ENCODE data around the gene SARS1.
"Not testable (repeated sequence)": the region's sequence is repeated elsewhere in the genome, so short reads cannot be mapped to it uniquely, and the experiment has no call there.

Gene SARS1

GRCh38 chr1:109286762-109287161 lies 73.0 kb downstream of the SARS1 start:
- peaks cover 15 to 23% of the 10 kb centered on the region in 2 donors for H3K4me1 ChIP-seq (ENCODE audit: control insufficient read depth in 1 of 2, insufficient read depth in 2 of 2, low read length in 2 of 2)
- H3K36me3 ChIP-seq (ENCODE audit: control insufficient read depth in 1 of 2, insufficient read depth in 2 of 2, low read length in 2 of 2); H3K9ac ChIP-seq (ENCODE audit: low read depth in 1 of 2, low read length in 2 of 2); H3K27me3 ChIP-seq (ENCODE audit: control insufficient read depth in 1 of 2, insufficient read depth in 2 of 2, low read length in 2 of 2); H3K9me3 ChIP-seq (ENCODE audit: control insufficient read depth in 1 of 2, low read length in 2 of 2); H3K4me3 ChIP-seq (ENCODE audit: low read depth in 1 of 2, low read length in 2 of 2); H3K27ac ChIP-seq (ENCODE audit: low read depth, low read length): not testable (repeated sequence)
